Right atrium auricular region (tissue), 2 donors: ENCODE measurements around the gene SLC41A3. TPM values are rescaled to one million over a fixed set of nuclear protein-coding genes. Genes with fewer than 3 reads are reported as not detected.

Source experiments
- DNase-seq: peaks from one replicate; pipeline ENCODE4 v3.0.0-alpha.2; 2019; ENCODE audit warnings: low spot score
- H3K27ac ChIP-seq, 2 donors: fragments of 200-600 bp; sonication (generic); 1 replicate in 1 of 2; 2 replicates in 1 of 2; pipeline ENCODE4 v1.5.1; 2016 to 2019
- H3K27me3 ChIP-seq, 2 donors: fragments of 200-600 bp; sonication (generic); one replicate each; pipeline versions ENCODE4 v1.5.1 to v1.6.0; 2017 to 2019
- H3K36me3 ChIP-seq: fragments of 200-600 bp; sonication (generic); one replicate; pipeline ENCODE4 v1.5.1; 2016
- H3K4me1 ChIP-seq, 2 donors: fragments of 200-600 bp; sonication (generic); one replicate each; pipeline versions ENCODE4 v1.5.1 to v1.6.0; 2017 to 2019
- H3K4me3 ChIP-seq, 2 donors: fragments of 200-600 bp; sonication (generic); 1 replicate in 1 of 2; 2 replicates in 1 of 2; pipeline ENCODE4 v1.5.1; 2017 to 2019; ENCODE audit warnings: mild to moderate bottlenecking in 1 of 2, moderate library complexity in 1 of 2
- H3K9me3 ChIP-seq, 2 donors: fragments of 200-600 bp; sonication (generic); one replicate each; pipeline ENCODE4 v1.5.1; 2019
- CTCF ChIP-seq, 2 donors: fragments of 200-600 bp; sonication (generic); IDR thresholded peaks; one replicate each; pipeline ENCODE4 v1.5.1; 2019; ENCODE audit warnings: antibody characterized with exemption in 2 of 2
- total RNA-seq, 2 donors: library from RNA; depleted of rRNA; stranded (reverse); fragments of >200 nt; gene quantifications; one replicate each; pipeline ENCODE4 v1.1.0, GENCODE V29; 2016

SLC41A3 gene
- total RNA-seq, 2 donors from 2014 or later = 34.1 to 39.6 TPM

GRCh38 chr3:126124148-126124868, 40.4 kb upstream of the SLC41A3 start:
- no peak overlapping the region for H3K27ac ChIP-seq
- H3K4me1 ChIP-seq = no peaks in the 10 kb centered on the region
- H3K9me3 ChIP-seq = no peaks in the 10 kb centered on the region
- H3K36me3 ChIP-seq = no peaks in the 10 kb centered on the region
- H3K27me3 ChIP-seq = no peaks in the 10 kb centered on the region
- no peak for DNase-seq
- no peak overlapping the region for H3K4me3 ChIP-seq
- TF ChIP-seq CTCF (IDR thresholded peaks at IDR 0.05) = no peak

GRCh38 chr3:126121632-126122031, 37.7 kb upstream of the SLC41A3 start:
- no peak for TF ChIP-seq CTCF (IDR thresholded peaks at IDR 0.05)
- no peak for DNase-seq
- H3K9me3 ChIP-seq = no peaks in the 10 kb centered on the region
- no peaks in the 10 kb centered on the region for H3K4me1 ChIP-seq
- no peaks in the 10 kb centered on the region for H3K36me3 ChIP-seq
- H3K27me3 ChIP-seq = no peaks in the 10 kb centered on the region
- H3K4me3 ChIP-seq = no peak overlapping the region
- no peak overlapping the region for H3K27ac ChIP-seq

- DNase-seq = no peak
- no peak for TF ChIP-seq CTCF (IDR thresholded peaks at IDR 0.05)
- Histone ChIP-seq H3K36me3 (no peaks in the 10 kb centered on the region), H3K9me3 (no peaks in the 10 kb centered on the region), H3K27me3 (no peaks in the 10 kb centered on the region), H3K4me3 (no peak overlapping the region), H3K4me1 (no peaks in the 10 kb centered on the region), H3K27ac (no peak overlapping the region)
Measured at GRCh38 chr3:126121074-126121473, 37.1 kb upstream of the SLC41A3 start.

- no peak for TF ChIP-seq CTCF (IDR thresholded peaks at IDR 0.05)
- no peak for DNase-seq
- no peak overlapping the region for H3K27ac ChIP-seq
Measured at GRCh38 chr3:126119976-126120375, 36.1 kb upstream of the SLC41A3 start.

GRCh38 chr3:126119008-126119675, 35.2 kb upstream of the SLC41A3 start:
- H3K4me1 ChIP-seq = no peaks in the 10 kb centered on the region
- DNase-seq = no peak
- no peaks in the 10 kb centered on the region for H3K9me3 ChIP-seq
- TF ChIP-seq CTCF (IDR thresholded peaks at IDR 0.05) = no peak
- no peak overlapping the region for H3K4me3 ChIP-seq
- no peak overlapping the region for H3K27ac ChIP-seq
- no peaks in the 10 kb centered on the region for H3K36me3 ChIP-seq
- no peaks in the 10 kb centered on the region for H3K27me3 ChIP-seq

More at GRCh38 chr3:126119976-126120375, 36.1 kb upstream of the SLC41A3 start:
- Histone ChIP-seq H3K36me3 (no peaks in the 10 kb centered on the region), H3K9me3 (no peaks in the 10 kb centered on the region), H3K4me1 (no peaks in the 10 kb centered on the region), H3K27me3 (no peaks in the 10 kb centered on the region), H3K4me3 (no peak overlapping the region)
